ENCODE data around the gene RAI1.
"Not testable (repeated sequence)": the region's sequence is repeated elsewhere in the genome, so short reads cannot be mapped to it uniquely, and the experiment has no call there.

Gene RAI1

DNA sequence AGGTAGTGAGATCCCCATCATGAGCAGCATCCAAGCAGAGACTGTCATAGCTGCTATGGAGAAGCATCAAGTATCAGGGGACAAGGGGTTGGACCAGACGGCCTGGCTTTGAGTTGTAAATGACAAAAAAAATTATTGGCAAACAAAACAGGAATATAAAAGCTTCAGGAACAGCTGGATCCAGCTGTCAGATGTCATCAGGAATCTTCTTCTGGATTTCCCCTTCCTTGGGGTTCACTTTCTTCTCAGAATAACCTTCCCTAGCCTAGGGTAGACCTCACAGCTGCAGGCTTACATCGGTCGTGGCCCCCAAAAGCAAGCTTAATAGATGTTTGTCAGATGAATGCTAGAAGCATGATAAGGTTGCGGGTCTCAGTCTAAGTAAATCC, 17.2 kb upstream of the RAI1 start:
- DNase-seq, result no peak

- DNase-seq, result no peak
Observed at GRCh38 chr17:17665255-17665654, 16.0 kb upstream of the RAI1 start.

GRCh38 chr17:17666111-17666714, 15.0 kb upstream of the RAI1 start:
- DNase-seq, result no peak

DNA sequence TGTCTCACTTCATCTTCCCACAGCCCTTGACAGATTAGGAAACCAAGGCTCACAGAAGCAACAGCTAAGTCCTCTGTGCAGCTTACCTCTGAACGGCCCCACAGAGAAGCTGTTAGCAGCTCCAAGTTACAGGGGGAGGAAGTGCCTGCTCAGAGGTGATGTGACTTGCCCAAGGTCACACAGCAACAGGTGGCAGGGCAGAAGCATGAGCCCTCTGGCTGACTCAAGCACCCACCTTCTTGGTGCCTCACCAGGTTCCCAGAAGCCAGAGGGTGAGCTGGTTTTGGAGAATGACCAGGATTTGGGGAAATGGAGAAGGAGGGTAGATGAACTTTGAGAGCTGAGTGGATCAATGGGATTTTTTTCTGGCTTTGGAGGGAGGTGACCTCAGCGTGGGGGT, 14.0 kb upstream of the RAI1 start:
- no peak for DNase-seq

DNA sequence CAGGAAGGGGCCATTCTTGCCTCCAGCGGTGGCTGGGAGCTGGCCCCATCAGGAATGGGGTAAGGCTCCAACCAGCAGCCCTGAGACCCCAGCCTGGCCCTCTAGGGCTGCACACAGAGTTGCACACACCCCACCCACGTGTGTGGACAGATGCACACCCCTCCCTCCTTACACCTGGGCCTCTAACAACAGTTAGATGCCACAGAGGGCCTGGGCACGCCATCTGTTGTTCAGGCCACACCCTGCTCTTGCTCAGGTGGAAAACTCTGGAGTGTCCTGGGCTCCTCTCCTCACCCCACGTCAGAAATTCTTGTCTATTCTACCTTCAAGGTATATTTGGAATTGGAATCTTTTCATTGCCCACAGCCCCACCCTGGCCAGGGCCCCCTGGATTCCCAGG, 13.3 kb upstream of the RAI1 start:
- no peak for DNase-seq

DNA sequence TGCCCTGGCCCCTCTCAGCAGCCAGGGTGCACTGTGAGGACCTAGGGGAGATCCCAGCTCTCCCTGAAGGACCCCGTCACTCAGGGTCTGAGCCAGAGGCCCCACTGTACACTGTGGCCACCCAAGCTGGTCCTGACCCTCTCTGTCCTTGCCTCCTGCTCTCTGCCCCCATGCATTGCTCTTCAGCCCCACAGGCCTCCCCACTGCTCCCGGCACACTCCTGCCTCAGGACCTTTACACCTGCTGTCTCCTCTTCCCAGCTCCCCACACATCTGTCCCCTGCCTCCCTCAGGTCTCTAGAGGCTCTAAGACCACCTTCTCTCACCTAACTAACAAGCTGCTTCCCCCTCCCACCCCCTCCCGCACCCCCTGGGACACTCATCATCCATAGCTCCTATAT, 12.9 kb upstream of the RAI1 start:
- DNase-seq, result no peak

DNA sequence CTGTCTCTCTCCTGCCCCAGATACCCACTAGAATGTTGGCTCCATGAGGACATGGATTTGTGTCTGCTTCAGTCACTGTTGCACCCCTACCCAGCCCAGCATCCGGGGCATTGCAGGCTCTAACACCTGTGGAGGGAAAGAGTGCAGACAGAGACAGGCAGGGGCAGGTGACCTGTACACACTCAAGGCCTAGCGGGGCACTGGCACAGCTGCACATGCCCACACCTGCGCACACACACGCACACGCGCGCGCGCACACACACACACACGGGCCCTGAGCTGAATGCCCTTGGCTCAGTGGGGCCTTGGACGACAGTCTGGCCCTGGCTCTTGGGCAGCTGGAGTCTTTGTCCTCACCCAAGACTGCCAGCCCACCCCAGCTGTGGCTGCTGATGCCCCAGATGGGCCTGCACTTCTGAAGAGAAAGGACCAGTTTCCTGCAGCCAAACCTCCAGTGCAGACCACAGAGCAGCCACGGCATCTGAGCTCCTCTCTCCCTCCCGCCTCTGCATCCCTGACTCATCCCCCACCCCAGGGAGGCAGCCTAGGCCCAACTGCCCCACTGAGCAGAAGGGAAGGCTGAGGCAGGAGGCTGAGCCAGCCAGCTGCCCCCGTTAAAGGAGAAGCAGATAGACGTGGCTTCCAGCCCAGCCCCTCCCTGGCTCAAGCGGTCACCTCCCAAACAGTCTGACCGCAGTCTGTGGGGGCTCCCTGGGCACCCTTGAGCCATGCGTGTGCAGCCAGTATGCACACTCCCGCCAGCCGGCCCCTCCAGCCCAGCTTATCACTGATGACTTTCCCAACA, 12.3 kb upstream of the RAI1 start:
- peak; percentile 38 to 52 for DNase-seq

- DNase-seq, result no peak
Observed at GRCh38 chr17:17669580-17670235, 11.6 kb upstream of the RAI1 start.

- DNase-seq, result no peak
Observed at GRCh38 chr17:17670701-17671305, 10.5 kb upstream of the RAI1 start.

DNA sequence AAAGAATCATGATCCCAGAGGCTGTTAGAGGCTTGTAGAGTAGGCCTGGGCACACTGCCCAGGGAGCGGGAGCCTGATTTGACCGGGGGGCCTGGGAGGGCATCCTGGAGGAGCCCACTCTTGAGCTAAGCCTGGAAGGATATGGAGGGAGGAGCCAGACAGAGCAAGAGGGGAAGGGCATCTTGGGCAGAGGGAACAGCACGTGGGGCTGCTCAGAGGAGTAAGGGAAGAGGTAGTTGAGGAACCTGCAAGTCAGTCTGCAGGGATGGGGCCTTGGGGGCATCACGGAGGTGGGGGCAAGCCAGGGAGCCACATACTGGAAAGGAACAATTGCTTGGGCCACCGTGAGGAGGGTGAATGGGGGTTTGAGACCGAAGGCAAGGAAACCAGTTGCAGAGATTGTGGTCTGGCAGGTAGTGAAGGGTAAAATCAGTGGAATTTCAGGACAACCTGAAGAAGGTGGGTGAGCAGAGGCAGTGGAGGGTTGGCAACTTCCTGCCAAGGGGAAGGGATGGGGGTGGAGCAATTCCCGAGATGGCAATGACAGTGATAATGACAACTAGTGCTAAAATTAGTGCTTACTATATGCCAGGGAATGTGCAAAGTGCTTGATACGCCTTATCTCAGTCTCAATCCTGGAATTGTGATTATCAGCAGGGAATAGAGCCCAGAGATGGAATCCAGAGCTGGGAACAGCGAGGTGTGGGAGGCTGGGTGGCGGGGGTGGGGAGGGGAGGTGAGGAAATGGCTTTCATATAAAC, 9.7 kb upstream of the RAI1 start:
- no peak for DNase-seq

GRCh38 chr17:17672453-17673368, 8.5 kb upstream of the RAI1 start:
- no peak for DNase-seq

DNA sequence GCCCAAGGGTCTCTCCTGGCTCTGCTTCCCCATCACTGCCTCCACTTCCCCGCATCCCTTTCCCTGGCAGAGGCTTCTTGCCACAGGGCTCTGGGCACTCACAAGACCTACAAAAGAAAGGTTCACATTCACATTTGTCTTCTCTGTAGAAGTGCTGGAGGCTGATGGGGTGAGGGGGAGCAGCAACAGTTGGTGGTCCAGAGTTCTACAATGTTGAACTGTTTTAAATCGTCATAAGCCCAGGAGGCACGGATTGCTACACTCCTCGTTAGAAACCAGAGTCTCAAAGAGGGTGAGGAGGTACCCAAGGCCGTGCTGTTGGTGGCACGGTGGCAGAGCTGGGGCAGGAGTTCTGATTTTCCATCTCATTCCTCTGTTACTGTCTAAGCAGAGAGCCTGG, 5.8 kb upstream of the RAI1 start:
- no peak for DNase-seq

DNA sequence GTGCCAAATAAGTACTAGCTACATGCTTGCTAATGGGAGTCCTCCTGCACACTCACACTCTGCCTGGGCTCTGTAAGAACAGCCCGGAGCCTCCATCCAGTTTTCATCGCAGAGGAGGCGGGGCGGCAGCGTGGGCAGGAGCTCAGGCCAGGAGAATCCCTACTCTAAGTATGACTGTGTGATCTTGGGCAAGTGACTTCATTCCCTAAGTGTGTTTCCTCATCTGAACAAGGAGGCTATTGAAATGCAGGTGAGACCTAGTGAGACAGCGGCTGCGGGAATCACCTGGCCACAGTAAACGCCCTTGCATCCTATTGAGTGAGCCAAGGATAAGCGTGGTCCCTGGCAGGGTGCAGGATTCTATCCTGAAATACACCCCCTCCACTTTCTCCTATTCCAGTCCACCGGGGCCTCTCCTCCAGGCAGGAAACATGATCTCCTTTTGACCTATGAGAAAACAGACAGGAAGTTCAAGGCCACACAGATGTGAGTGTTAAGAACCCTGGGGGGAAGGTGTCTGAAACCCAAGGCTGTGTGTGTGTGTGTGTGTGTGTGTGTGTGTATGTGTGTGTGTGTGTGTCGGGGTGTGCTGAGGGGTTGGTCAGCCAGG, 5.2 kb upstream of the RAI1 start:
- DNase-seq, result no peak

DNA sequence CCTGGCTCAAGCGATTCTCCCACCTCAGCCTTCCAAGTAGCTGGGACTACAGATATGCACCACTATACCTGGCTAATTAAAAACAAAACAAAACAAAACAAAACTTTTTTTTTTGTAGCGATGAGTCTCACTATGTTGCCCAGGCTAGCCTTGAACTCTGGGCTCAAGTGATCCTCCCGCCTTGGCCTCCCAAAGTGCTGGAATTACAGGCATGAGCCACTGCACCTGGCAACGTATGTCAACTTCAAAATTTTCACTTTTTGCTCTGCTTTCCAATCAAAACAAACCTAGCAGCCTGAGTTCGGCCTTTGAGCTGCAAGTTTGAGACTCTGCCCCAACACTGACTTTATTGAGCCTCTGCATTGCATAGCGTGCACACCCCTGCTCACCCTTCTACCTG, 4.5 kb upstream of the RAI1 start:
- DNase-seq, result no peak

- DNase-seq, result no peak
Observed at GRCh38 chr17:17677299-17678040, 3.8 kb upstream of the RAI1 start.

GRCh38 chr17:17678063-17678699, 3.1 kb upstream of the RAI1 start:
- DNase-seq, result not testable (repeated sequence)

DNA sequence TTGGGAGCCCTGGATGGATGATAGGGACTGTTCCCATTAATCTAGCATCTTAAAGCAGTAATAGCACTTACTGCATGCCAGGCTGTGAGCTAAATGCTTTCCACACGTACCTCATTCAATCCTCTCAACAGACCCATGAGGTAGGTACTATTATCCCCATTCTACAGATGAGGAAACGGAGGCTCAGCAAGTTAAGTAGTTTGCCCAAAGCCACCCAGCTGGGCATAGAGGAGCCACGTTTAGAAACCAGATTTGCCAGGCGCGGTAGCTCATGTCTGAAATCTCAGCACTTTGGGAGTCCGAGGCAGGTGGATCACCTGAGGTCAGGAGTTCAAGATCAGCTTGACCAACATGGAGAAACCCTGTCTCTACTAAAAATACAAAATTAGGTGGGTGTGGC, 2.0 kb upstream of the RAI1 start:
- no peak for DNase-seq

GRCh38 chr17:17679748-17680147, 1.5 kb upstream of the RAI1 start:
- DNase-seq, result no peak

DNA sequence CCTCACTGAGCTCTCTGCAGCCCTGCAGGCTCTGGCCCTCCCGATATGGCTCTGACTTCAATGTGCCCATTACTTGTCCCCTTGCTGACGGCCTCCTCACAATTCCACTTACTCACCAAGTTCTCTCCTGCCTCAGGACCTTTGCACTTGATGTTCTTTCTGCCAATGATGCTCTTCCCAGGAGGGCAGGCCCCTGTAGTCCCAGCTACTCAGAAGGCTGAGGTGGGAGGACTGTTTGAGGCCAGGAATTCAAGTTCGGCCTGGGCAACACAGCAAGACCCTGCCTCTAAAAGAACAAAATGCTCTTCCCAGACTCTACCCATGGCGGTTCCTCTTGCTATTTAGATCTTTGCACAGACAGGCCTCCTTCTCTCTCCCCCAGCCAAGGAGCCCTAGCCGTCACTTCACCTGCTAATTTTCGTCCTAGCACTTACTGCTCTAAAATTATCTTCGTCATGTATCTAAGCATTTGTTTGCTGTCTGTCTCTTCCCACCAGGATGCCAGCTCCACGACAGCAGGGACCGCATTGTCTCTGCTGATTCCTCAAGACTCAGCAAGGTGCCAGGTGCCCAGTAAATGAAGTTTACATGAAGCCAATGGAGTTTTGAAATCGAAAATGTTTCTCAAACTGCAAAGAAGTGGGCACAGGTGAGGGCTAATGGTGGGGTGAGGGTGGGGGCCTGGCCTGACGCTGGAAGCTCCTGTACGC, 626 bp upstream of the RAI1 start:
- DNase-seq, result no peak
